Measurements from ENCODE around the gene IL24.
"Not testable (repeated sequence)": the region's sequence is repeated elsewhere in the genome, so short reads cannot be mapped to it uniquely, and the experiment has no call there.

IL24 gene

DNA sequence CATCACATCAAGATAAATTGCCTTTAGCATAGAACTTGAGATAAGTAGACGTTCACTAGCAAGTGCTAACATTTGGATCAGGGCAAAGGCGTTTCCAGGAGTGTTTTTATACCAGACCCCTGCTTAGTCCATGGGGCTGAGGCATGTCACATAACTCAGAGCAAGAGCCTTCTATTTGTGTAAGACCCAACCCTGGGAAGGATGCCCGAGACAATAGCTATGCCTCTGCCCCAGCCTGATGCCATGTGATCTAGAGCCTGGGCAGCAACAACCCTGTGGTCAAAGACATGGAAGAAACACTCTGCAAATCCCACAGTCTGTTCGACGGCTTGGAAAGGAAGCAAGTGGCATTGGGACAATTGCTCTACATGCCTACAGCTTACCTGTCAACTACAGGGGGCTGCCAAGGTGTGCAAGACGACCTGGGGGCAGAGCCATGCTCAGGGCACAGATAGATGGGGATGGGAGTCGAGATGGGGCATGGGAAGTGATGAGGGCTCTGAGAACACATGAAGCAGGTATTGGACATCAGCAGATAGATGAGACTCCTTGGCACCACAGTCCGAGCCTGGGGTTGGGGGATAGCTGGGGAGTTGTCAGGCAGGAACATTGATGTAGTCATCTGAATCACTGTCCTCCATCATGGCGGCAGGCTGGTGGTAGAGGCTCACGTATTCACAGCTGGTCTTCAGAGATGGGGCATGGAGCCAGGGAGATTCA, 7.3 kb downstream of the IL24 start:
- no peak for DNase-seq (ENCODE audit: low read depth in 2 of 2)

DNA sequence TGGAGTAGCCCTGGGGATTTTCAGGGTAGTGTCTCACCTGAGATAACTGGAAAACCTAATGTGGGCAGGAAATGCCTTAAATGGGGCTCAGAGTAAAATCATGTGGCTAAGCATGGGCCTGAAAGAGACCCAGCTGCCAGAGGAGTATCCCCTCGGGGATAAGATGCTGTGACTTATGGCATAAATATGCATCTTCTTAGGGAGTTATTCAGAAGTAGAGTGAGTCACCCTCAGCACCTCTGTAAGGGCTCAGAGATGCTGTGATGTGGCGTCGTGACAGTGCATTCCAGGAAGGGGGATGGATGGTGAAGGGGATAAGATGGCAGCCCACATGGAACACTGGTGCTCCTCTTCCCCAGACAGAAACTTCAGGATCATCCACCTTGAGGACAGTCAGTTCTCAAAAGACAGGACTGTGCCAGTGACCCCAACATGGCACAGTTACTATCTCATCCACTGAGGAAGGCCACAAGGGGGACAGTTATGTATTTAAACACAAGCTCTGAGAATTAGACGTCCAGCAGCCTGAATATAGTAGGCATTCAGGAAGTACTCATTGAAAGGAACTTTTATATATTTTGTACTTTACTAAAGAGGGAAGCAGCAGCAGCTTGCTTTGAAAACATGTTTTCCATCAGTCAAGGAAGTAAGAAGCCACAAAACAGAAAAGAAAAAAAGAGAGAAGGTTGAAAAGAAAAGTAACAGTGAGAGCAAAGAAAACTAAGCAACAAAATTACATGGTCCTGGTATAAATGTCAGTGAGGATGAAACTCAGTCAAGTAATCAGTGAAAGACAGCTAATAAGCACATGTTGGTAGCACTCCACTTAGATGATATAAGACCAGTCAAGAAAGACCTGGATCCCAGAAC, 8.3 kb downstream of the IL24 start:
- peak; percentile 87 to 89 for DNase-seq (ENCODE audit: low read depth in 2 of 2)

DNA sequence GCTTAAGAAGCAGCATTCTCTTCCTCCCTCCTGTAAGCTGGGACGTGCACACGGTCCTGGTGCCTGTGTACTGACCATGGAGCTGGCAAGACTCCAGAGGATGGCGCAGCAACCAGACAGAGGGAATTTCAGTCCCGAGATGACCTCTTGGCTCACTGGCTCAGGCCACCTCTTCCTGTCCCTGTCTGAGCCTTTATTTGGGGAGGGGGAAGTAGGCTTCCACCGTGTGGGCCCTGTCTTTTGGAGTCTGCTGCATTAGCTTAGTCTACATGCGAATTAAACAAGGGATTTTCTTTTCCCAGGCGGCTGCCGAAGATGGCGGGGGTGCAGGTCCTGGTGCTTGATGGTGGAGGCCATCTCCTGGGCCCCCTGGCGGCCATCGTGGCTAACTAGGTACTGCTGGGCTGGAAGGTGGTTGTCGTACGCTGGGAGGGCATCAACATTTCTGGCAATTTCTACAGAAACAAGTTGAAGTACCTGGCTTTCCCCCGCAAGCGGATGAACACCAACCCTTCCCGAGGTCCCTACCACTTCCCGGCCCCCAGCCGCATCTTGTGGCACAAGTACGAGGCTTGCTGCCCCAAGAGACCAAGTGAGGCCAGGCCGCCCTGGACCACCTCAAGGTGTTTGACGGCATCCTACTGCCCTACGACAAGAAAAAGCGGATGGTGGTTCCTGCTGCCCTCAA, 10.2 kb downstream of the IL24 start:
- DNase-seq (ENCODE audit: low read depth in 2 of 2), result no peak

DNA sequence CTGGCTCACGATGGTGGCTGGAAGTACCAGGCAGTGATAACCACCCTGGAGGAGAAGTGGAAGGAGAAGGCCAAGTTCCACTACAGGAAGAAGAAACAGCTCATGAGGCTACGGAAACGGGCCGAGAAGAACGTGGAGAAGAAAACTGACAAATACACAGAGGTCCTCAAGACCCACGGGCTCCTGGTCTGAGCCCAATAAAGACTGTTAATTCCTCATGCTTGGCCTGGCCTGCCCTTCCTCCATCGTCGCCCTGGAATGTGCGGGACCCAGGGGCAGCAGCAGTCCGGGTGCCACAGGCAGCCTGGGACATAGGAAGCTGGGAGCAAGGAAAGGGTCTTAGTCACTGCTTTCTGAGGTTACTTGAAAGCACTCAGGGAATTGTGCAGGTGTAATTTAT, 10.8 kb downstream of the IL24 start:
- DNase-seq (ENCODE audit: low read depth in 2 of 2), result no peak

DNA sequence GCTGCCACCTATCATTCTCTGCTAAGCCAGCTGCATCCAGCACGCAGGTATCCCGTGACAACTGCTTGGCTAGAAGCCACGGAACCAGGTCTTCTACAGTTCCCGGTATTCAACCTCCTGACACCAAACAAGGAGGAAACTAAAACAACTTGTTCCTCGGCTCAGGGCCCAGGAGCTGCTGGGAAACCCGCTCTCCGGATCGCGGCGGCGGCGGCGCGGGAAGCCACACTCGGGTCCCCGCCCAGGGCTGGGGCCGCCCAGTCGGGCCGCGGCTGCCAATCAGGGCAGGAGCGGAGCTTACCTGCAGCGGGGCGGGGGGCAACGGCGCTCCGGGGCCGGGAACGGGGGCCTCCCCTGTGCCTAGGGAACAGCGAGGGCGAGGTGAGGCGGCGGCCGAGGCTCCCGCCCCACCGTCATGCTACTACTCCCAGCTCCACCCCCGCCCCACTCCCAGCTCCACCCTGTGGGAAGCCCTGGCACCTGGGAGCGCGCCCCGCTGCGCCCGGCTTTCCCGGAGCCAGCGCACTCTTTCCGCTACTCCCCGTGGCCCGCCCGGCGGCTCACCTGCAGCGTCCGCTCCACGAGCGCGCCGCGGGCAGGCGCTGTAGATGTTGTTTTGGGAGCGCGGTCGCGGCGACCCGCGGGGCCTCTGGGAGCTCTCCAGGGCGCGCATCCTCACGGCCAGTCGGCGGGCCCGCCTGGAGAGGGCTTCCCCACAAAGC, 12.1 kb downstream of the IL24 start:
- no peak for DNase-seq (ENCODE audit: low read depth in 2 of 2)

DNA sequence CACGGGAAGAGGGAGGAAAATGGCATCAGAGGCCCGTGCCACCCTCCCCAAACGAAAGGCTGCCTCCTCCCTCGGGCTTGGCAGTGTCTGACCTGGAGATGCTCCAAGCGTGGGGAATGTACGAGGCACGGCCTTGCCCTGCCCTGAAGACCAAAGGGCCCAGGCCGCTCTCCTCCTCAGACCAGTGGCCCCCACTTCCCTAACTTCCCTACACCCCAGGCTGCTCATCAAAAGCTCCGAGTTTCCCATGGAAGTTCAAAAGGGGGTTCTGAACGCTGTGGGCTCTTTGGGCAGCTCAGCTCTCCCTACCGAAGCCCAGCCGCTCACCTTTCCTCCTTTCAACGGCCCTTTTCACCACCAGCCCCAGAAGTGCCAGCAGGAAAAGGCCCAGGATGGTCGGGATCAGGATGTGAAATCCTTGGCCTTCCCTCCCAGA, 12.7 kb downstream of the IL24 start:
- no peak for DNase-seq (ENCODE audit: low read depth in 2 of 2)

DNA sequence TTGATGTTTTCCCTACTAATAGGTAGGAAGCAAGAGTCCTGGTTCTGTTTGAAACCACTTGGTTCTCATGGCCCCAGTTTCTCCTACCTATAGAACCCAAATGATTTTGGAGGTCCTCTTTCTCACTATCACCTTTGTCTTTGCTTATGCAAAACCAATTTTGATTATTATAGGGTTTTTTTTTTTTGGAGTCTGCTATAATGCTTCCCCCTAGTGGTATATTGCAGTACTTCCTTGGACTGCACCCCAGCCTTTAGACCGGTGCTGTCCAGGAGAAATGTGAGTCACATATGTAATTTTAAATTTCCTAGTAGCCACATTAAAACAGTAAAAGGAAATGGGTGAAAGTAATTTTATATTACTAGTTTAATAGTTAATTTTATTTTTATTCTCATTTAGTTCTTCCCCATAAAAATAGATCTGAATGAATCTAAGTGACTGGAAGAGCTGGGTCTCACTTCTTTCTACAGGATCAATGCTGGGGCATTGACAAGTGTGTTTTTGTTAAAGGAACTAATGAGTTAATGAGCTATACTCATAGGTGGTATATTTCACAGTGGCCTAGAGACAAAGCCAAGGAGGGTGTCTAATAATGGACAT, 13.9 kb downstream of the IL24 start:
- DNase-seq (ENCODE audit: low read depth in 2 of 2), result no peak

DNA sequence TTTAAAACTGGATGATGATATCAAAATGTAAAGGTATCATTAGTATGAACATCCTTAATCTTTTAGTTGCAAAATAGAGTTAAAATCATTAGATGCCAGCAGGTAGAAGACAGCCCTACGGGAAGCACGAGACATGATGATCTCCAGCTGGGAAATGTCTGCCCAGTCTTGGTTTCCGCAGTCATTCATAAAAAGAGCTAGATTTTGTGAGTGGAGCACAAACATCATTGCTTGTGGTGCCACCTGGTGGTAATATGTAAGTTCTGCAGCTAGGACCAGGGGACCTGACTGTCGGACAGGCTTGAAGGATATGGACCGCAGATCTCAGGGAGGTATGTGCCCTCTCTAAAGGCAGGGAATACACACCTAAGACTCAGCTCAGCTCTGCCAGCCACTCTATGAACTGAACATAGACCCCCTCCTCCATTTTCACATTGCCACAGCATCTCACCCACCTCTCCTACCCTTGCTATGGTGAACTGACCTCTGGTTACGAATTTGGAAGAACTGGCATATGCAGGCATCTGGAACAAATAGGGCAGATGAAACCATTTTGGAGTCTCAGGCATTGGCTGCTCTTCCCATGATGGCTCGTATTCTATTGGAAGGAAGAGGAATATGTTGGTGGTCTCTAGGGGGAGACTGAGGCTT, 15.3 kb downstream of the IL24 start:
- peak in 1 of 2 experiments; percentile 38 for DNase-seq (ENCODE audit: low read depth in 2 of 2)

DNA sequence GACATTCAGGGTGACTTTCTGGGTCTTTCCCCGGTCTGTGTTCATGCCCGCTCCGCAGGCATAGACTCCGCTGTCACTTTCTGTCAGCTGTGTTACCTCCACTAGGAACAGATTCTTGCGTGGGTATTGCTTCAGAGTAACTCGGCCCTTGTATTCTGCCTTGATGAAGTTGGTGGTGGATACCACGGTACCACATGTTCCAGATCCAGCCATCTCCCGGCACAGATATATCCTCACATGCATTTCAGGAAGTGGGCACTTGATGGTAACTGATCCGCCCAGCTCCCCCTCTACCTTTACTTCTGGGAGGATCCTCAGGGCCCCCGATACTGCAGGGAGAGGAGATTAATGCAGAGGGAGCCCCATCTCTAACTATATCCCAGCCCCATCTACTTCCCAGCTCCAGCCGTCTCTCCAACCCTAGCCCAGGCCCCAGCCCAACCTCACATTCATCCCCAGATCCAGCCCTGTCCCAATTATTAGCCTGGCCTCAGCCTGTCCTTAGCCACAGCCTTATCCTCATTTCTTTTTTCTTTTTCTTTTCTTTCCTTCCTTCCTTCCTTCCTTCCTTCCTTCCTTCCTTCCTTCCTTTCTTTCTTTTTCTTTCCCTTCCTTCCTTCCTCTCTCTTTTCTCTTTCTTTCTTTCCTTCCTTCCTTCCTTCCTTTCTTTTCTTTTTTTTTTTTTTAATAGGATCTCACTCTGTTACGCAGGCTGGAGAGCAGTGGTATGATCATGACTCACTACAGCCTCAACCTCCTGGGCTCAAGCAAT, 16.7 kb downstream of the IL24 start:
- no peak for DNase-seq (ENCODE audit: low read depth in 2 of 2)

DNA sequence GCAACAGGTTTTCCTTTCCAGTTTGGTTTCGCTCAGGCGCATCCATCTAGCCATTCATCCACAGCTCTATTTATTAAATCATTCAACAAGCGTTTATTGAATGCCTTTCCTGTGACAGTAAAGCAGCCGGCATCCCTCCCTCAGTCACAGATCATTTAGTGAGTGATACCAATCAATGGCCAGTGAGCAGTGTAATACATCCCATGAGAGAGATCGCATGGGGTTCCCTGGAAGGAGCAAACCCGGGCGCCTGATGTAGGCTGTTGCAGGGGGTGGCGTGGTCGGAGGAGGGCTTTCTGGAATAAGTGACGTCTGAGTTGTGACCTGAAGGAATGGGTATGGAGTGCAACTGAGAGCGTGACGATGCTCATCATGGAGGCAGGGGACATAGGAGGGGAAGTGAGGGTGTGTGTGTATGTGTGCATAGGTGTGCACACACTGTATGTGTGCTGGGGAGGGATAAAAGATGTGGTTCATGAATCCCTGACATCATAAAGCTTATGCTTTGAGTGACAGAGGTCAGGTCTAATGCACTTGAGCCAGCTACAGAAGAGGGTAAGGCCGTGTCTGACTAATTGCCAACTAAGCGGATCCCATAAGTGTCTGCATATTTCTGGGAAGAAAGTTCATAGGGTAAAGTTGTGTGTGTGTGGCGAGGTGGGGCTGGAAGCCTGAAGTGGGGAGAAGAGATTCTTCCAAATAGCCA, 17.9 kb downstream of the IL24 start:
- no peak for DNase-seq (ENCODE audit: low read depth in 2 of 2)

DNA sequence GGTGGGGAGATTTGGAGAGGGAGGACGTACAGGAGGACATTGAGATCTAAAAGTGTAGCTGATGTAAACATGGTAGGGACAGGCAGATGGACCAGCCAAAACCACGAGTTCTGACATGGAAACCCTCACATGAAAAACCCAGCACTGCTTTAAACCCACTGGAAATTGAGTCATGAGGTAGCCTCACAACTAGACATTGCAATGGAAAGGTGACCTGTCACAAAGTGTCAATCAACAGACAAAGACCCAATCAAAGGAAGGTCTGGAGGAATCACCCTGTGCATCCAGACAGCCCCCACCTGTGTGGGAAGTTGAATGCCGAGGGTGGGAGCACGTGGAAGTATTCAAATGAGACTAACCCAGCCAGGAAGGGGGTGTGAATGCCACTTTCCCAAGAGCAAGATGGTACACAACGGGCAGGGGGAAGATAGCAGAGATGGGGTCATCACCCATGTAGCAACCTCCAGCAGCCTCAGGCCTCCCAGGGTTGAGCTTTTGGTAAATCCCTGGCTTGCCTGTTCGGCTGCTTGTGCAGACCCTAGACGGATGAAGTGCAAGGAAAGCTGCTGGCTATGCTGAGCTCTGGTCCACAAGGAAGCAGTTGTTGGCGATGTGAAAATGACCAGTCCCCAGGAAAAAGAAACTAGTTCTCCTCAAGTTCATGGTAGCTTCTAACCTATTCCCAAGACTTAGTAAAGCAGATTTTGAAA, 18.9 kb downstream of the IL24 start:
- DNase-seq (ENCODE audit: low read depth in 2 of 2), result no peak

DNA sequence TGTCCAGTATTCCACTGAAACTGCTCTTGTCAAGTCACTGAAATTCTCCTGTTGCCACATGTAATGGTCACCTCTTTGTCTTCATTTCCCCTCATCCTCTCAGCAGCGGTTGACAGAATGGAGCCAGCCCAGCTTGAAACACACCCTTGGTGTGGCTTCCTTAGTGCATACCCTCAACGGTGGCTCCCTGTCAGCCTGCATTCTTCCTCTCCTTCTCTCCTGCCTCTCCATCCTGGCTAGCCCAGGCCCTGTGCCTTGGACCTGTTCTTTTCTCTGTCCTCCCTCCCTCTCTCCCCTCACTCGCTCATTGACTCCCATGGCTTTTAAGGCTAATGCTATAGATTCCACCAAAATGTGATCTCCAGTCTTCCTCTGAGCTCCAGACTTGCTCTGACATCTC, 20.8 kb downstream of the IL24 start:
- no peak for DNase-seq (ENCODE audit: low read depth in 2 of 2)

DNA sequence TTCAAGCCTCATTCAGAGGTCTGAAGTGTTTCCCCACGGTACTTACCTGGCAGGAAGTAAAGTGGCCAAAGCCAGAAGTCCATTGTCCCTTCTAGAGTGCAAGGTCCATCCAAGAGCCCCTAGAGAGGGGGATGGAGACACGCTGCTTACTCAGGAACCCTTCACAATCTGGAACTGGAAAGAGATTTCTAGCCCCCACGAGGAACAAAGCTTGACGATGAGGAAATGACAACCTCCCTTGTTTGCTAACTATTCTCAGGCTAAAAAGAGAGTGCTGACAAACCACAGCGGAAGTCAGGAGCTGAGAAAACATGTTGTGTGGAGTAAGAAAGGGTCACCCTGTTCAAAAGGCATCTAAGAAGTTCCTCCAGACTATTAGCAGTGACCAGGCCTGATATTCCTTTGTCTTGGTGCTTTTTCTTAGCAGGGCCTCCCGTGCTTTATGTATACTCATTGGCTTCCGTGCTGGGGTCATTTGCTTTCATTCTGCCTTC, 24.6 kb downstream of the IL24 start, which contains the start of gene FCMR:
Gene FCMR, minus strand, starts transcription at position 170 of the 494 bp plus-strand sequence. Its CDS starts 87 bp downstream, at position 83.
- no peak for DNase-seq (ENCODE audit: low read depth in 2 of 2)

DNA sequence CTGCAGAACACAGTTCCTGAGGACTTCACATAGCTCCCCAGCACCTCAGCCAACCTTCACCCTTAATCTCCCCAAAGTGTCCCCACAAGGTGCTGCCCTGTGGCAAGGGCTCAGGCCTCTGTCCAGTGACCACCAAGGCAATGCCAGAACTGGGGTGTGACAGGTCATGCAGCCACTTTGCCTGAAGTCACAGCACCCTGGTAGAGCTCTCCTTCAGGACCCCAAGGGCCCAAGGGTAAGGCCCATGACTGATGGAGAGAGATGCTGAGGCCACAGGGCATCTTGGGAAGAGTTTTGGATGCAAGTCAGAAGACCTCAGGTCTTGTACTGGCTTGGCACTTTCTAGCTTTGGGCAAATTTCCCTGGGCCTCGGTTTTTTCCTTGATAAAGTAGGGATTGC, 25.3 kb downstream of the IL24 start:
- DNase-seq (ENCODE audit: low read depth in 2 of 2), result no peak

DNA sequence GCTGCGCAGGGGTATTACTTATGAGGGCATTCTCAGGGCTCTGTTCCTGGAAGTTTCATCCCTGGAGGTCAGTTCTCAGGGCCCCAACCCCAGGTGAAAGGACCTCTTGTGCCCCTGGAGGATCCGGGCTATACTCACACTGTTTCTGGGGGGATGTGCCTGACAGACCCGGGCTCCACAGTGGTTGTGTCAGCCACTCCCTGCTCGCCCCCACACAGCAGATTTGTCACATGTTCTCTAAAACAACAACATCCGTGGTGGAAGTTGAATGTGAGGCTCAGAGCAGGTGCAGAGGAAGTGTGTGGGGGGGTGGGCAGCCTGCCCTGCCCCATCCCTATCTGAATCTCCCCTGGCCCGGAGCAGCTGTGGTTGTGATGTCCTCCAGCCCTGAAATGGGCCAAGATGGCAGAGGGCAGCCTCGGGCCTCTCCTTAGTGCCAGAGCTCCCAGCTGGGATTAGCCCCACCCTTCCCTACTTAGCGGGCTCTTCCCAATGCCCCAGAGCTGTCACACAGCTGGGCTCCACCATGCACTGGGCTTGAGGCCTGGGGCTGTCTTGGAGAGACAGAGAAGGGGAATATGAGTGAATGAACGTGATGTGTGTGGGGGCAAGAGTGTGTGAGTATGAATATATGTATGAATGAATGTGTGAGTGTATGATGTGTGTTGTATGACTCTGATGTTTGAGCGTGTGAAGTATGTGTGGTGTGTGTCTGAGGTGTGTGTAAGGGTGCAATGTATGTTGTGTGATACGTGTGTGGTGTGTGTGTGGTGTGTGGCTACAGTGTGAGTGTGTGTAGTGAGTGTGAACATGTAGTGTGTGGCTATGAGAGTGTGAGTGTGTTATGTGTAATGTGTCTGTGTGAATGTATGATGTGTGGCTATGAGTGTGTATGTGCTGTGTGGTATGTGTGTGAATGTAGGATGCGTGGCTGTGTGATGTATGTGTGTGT, 26.0 kb downstream of the IL24 start:
- DNase-seq (ENCODE audit: low read depth in 2 of 2), result no peak

DNA sequence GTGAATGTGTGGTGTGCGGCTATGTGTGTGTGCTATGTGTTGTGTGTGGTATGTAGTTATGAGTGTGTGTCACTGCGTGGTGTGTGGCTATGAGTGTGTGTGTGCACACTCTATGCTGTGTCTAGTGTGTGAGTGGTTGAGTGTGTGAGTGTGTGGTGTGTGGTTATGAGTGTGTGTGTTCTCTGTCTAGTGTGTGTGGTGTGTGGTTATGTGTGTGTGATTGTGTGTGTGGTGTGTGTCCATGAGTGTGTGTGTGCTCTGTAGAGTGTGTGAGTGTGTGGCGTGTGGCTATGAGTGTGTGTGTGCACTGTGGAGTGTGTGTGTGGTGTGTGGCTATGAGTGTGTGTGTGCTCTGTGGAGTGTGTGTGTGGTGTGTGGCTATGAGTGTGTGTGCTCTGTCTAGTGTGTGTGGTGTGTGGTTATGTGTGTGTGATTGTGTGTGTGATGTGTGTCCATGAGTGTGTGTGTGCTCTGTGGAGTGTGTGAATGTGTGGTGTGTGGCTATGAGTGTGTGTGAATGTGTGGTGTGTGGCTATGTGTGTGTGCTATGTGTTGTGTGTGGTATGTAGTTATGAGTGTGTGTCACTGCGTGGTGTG, 26.8 kb downstream of the IL24 start:
- DNase-seq (ENCODE audit: low read depth in 2 of 2), result not testable (repeated sequence)

DNA sequence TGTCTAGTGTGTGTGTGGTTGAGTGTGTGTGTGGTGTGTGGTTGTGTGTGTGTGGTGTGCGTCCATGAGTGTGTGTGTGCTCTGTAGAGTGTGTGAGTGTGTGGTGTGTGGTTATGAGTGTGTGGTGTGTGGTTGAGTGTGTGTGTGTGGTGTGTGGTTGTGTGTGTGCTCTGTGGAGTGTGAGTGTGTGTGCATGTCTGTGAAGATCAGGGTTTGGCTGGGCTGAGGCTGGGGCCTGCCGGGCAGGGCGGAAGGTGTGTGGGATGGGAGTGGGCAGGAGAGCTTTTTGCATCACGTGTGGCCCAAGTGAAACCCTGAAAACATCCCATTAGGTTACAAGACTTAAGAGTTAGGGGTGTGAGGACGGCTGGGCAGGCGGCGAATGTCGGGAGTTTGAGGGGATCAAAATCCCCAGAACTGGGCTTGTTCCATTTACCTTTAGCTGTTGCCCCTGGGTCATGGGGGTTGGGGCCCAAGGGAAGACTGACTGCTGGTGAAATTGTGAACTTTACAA, 27.4 kb downstream of the IL24 start:
- DNase-seq (ENCODE audit: low read depth in 2 of 2), result no peak

Data from fibroblast of skin of left biceps (primary cell).